Peyer's patch (tissue), 4 donors: ENCODE data around the gene SUPT4H1. TPM values are rescaled to one million over a fixed set of nuclear protein-coding genes. Genes with fewer than 3 reads are reported as not detected.

ENCODE experiments used
- DNase-seq, 3 donors: peaks; one replicate each; pipeline ENCODE4 v3.0.0-alpha.2; 2017 to 2019
- H3K27ac ChIP-seq, 4 donors: fragments of 200-600 bp; sonication (generic); one replicate each; pipeline ENCODE4 v1.5.1; 2016 to 2019
- H3K27me3 ChIP-seq, 2 donors: fragments of 200-600 bp; sonication (generic); one replicate each; pipeline ENCODE4 v1.5.1; 2019
- H3K36me3 ChIP-seq, 3 donors: fragments of 200-600 bp; sonication (generic); one replicate each; pipeline ENCODE4 v1.5.1; 2016 to 2019
- H3K4me1 ChIP-seq, 4 donors: fragments of 200-600 bp; sonication (generic); one replicate each; pipeline ENCODE4 v1.5.1; 2016 to 2019
- H3K4me3 ChIP-seq, 4 donors: fragments of 200-600 bp; sonication (generic); 1 replicate in 3 of 4; 2 replicates in 1 of 4; pipeline ENCODE4 v1.5.1; 2016 to 2019; ENCODE audit warnings: mild to moderate bottlenecking in 1 of 4
- H3K9me3 ChIP-seq, 4 donors: fragments of 200-600 bp; sonication (generic); one replicate each; pipeline ENCODE4 v1.5.1; 2016 to 2019; ENCODE audit warnings: mild to moderate bottlenecking in 1 of 4
- POLR2A ChIP-seq, 2 donors: fragments of 450-650 bp; IDR thresholded peaks; one replicate each; pipeline ENCODE4 v1.5.1; 2017; ENCODE audit warnings: antibody characterized with exemption in 2 of 2, mild to moderate bottlenecking in 2 of 2, moderate library complexity in 2 of 2
- total RNA-seq, 4 donors: library from RNA; depleted of rRNA; stranded (reverse); fragments of >200 nt; gene quantifications; one replicate each; pipeline ENCODE4 v1.1.0, GENCODE V29; 2016
- TF ChIP-seq, protein P1 (sequence below), 6 experiments: fragments of 450-650 bp in 4 of 6; fragments of 200-600 bp in 2 of 6; sonication (generic) in 1 of 6; IDR thresholded peaks; one replicate each; pipeline ENCODE4 v1.5.1; 2017 to 2019; ENCODE audit warnings: antibody characterized with exemption in 6 of 6, mild to moderate bottlenecking in 3 of 6, moderate library complexity in 1 of 6

Gene SUPT4H1
- total RNA-seq, 4 donors from 2014 or later, result 31.9 to 56.1 (median 47.9) TPM

DNA sequence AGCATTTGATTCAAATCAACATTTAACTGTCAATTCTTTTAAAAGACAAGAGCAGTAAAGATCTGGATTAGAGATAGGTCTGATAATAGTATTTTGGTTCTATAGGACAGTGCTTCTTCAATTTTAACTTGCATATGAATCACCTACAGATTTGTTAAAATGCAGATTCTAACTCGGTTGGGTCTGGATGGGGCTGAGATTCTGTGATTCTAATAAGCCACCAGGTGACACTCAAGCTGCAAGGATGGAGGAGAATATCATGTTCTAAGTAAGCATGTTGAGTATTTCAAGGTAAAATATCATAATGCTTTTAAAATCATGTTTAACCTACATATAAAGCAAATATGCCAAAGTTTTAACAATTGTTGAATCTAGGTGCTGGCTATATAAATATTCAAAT lies 39.2 kb downstream of the SUPT4H1 start:
- Histone ChIP-seq H3K9me3 (no peaks in the 10 kb centered on the region), H3K27ac (no peak overlapping the region), H3K4me3 (no peak overlapping the region), H3K4me1 (peaks cover 0 to 3% (median 0%) of the 10 kb centered on the region in 4 donors), H3K36me3 (no peaks in the 10 kb centered on the region), H3K27me3 (no peaks in the 10 kb centered on the region)
- TF ChIP-seq, protein P1, sequence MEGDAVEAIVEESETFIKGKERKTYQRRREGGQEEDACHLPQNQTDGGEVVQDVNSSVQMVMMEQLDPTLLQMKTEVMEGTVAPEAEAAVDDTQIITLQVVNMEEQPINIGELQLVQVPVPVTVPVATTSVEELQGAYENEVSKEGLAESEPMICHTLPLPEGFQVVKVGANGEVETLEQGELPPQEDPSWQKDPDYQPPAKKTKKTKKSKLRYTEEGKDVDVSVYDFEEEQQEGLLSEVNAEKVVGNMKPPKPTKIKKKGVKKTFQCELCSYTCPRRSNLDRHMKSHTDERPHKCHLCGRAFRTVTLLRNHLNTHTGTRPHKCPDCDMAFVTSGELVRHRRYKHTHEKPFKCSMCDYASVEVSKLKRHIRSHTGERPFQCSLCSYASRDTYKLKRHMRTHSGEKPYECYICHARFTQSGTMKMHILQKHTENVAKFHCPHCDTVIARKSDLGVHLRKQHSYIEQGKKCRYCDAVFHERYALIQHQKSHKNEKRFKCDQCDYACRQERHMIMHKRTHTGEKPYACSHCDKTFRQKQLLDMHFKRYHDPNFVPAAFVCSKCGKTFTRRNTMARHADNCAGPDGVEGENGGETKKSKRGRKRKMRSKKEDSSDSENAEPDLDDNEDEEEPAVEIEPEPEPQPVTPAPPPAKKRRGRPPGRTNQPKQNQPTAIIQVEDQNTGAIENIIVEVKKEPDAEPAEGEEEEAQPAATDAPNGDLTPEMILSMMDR (IDR thresholded peaks at IDR 0.05), result peak in 2 of 6 experiments; percentile 12 to 13
- TF ChIP-seq POLR2A (IDR thresholded peaks at IDR 0.05), result no peak
- no peak for DNase-seq

DNA sequence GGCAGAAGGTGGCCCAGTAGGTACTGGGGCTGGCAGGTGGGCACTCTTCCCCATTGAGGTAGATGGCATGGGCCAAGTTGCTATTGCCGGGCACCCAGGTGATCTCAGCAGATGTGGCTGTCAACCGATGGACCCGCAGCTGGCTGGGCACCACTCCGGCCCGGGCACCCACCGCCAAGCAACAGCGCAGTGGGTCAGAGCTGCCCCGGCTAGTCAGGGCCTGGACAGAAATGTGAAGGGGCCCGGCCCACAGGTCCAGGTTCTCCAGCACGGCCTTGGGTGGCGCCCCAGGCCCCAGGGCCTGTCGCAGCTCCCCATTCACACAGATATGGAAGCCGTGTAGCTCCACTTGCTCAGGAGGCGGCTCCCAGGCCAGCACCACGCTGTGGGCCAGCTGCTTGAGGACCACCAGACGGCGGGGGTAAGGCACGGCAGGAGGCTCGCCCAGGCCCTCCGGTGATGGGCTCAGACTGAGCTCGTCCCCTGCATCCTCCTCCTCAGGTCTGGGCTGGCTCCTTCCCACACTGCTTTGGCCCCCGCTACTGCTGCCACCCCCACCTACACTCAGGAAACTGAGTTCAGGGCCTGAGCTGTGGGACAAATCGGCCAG lies 39.9 kb downstream of the SUPT4H1 start:
- peak in 2 of 3 donors; percentile 6 to 48 for DNase-seq
- H3K27me3 ChIP-seq, result no peaks in the 10 kb centered on the region
- H3K9me3 ChIP-seq, result no peaks in the 10 kb centered on the region
- no peaks in the 10 kb centered on the region for H3K36me3 ChIP-seq
- H3K4me1 ChIP-seq, result no peaks in the 10 kb centered on the region
- no peak overlapping the region for H3K4me3 ChIP-seq
- TF ChIP-seq POLR2A (IDR thresholded peaks at IDR 0.05), result no peak
- TF ChIP-seq, protein P1 (IDR thresholded peaks at IDR 0.05), result no peak
- H3K27ac ChIP-seq, result no peak overlapping the region

DNA sequence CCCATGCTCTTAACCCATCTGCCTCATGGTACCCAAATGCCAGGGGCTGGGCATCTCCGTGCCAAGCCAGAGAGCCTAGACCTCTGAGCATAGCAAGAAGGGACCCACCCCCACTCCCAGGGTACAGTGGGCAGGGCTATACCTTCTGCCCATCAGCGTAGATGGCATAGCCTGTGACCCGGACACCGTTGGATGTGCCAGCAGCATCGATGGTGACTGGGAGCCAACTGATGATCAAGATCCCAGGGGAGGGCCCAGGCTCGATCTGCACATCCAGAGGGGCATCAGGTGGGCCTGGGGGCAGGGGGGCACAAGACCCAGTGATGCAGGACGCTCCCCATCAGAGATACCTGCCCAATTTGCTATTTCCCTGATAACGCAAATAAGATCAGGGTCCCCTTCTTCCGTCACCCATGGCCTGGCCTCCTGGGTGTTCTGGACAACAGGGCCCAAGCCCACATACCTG lies 40.5 kb downstream of the SUPT4H1 start:
- H3K27me3 ChIP-seq, result no peaks in the 10 kb centered on the region
- no peak overlapping the region for H3K27ac ChIP-seq
- TF ChIP-seq, protein P1 (IDR thresholded peaks at IDR 0.05), result no peak
- no peak for TF ChIP-seq POLR2A (IDR thresholded peaks at IDR 0.05)
- peak in 1 of 3 donors; percentile 42 for DNase-seq
- H3K9me3 ChIP-seq, result no peaks in the 10 kb centered on the region
- no peaks in the 10 kb centered on the region for H3K4me1 ChIP-seq
- no peak overlapping the region for H3K4me3 ChIP-seq
- H3K36me3 ChIP-seq, result no peaks in the 10 kb centered on the region

DNA sequence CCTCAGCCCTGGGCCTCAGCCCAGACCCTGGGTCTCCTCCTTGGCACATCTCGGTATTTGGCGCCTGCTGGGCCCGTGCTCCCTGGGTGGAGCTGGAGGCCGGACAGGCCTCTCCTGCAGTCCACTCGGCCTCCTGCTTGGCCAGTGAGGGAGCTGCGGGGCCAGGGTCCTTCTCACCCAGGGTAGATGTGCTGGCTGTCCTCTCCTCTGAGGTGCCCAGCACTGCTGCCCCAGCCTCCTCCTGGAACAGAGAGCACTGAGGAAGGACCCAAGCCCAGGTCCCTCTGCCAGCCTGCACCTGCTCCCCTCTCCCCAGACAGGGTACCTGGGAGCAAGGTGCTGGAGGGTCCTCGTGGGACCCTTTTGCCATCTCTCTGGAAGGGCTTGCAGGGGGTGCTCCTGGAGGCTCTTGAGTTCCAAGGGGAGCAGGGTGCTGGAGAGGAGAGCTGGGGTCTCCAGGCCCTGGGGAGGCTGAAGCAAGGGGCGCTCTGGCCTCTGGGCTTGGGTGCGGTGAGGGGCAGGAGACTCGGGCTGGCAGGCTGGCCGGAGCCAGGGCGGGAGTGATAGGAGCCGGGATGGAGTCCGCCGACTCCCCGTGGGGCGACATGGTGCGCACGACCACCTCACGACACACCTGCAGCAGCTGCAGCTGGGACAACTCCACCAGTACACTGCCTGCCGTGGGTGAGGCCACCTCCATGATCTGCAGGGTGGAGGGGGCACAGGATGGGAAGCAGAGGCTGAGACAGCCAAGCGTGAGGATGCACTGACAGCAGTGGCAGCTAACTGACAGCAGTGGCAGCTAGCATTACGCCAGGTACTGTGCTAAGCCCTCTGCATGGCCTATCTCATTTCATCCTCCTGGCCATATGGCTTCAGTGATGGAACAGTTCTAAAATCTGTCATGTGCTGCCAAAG lies 41.2 kb downstream of the SUPT4H1 start:
- no peak overlapping the region for H3K4me3 ChIP-seq
- no peak overlapping the region for H3K27ac ChIP-seq
- peak in 1 of 3 donors; percentile 38 for DNase-seq
- no peaks in the 10 kb centered on the region for H3K36me3 ChIP-seq
- H3K27me3 ChIP-seq, result no peaks in the 10 kb centered on the region
- H3K4me1 ChIP-seq, result no peaks in the 10 kb centered on the region
- TF ChIP-seq, protein P1 (IDR thresholded peaks at IDR 0.05), result no peak
- TF ChIP-seq POLR2A (IDR thresholded peaks at IDR 0.05), result no peak
- no peaks in the 10 kb centered on the region for H3K9me3 ChIP-seq

DNA sequence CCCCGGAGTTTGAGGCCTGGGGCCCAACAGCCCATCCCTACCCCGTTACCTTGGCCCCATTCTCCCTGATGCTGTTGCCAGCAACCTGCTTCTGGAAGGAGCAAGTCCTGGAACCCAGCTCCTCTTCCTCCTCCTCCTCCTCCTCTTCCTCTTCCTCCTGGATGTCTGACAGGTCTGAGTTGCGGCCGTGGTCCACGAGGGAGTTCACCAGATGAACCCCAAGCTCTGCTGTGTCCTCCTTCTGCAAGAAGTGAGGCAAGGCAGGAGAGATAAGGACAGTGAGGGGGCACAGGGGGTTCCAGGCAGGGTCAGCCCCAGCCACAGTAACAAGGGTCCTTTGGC lies 42.1 kb downstream of the SUPT4H1 start:
- no peaks in the 10 kb centered on the region for H3K27me3 ChIP-seq
- H3K36me3 ChIP-seq, result no peaks in the 10 kb centered on the region
- no peaks in the 10 kb centered on the region for H3K4me1 ChIP-seq
- H3K27ac ChIP-seq, result no peak overlapping the region
- H3K9me3 ChIP-seq, result no peaks in the 10 kb centered on the region
- no peak overlapping the region for H3K4me3 ChIP-seq
- DNase-seq, result no peak
- no peak for TF ChIP-seq POLR2A (IDR thresholded peaks at IDR 0.05)
- TF ChIP-seq, protein P1 (IDR thresholded peaks at IDR 0.05), result no peak
